Small intestine (tissue), 7 donors: ENCODE data around the gene CORO1C. TPM values are rescaled to one million over a fixed set of nuclear protein-coding genes. Genes with fewer than 3 reads are reported as not detected.

Experiments
- DNase-seq, 2 donors: peaks; one replicate each; pipeline versions ENCODE4 v3.0.0 to v3.0.0-alpha.2; 2013
- FAIRE-seq: peaks from 2 replicates; lab custom pipeline; 2012; peaks lifted over from hg19 to GRCh38; lab: Jason Lieb, UNC
- H3K27ac ChIP-seq, 3 donors: one replicate each; pipeline ENCODE4 v1.5.1; 2013; ENCODE audit warnings: low read length in 2 of 3, mild to moderate bottlenecking in 2 of 3, control low read depth in 1 of 3, inconsistent platforms in 1 of 3, low read depth in 1 of 3, moderate library complexity in 1 of 3
- H3K27me3 ChIP-seq, 3 donors: one replicate each; pipeline ENCODE4 v1.6.1; 2013; ENCODE audit warnings: low read length in 3 of 3, inconsistent platforms in 1 of 3; ENCODE audit not compliant: control insufficient read depth in 3 of 3, insufficient read depth in 3 of 3
- H3K36me3 ChIP-seq, 3 donors: one replicate each; pipeline ENCODE4 v1.6.1; 2013; ENCODE audit warnings: low read length in 3 of 3, inconsistent platforms in 1 of 3, low read depth in 1 of 3, mild to moderate bottlenecking in 1 of 3, moderate library complexity in 1 of 3; ENCODE audit not compliant: control insufficient read depth in 3 of 3, insufficient read depth in 2 of 3
- H3K4me1 ChIP-seq, 3 donors: one replicate each; pipeline ENCODE4 v1.6.1; 2013; ENCODE audit warnings: low read length in 2 of 3, inconsistent platforms in 1 of 3, low read depth in 1 of 3, mild to moderate bottlenecking in 1 of 3, moderate library complexity in 1 of 3; ENCODE audit not compliant: control insufficient read depth in 3 of 3, insufficient read depth in 2 of 3
- H3K4me3 ChIP-seq, 3 donors: one replicate each; pipeline ENCODE4 v1.5.1; 2013; ENCODE audit warnings: low read length in 3 of 3, control low read depth in 1 of 3, inconsistent platforms in 1 of 3, low read depth in 1 of 3, mild to moderate bottlenecking in 1 of 3, moderate library complexity in 1 of 3
- H3K9me3 ChIP-seq, 2 donors: one replicate each; pipeline ENCODE4 v1.6.1; 2013; ENCODE audit warnings: low read depth in 1 of 2, low read length in 1 of 2; ENCODE audit not compliant: control insufficient read depth in 2 of 2, insufficient read depth in 1 of 2
- WGBS, 3 donors: extraction: QIAGEN DNeasy Blood & Tissue Kit; methylation state at CpG; one replicate each; pipeline ENCODE4 v1.1.7; 2013; 5-methylcytosine and 5-hydroxymethylcytosine counted together
- polyA plus RNA-seq, 4 donors: library from polyadenylated mRNA; stranded (reverse) in 3 of 4; unstranded in 1 of 4; fragments of 200-250 nt in 3 of 4; fragments of 120-200 nt in 1 of 4; gene quantifications; one replicate each; pipeline versions ENCODE4 v1.2.1 to v1.2.3, GENCODE V29; 2013
- donor health status: healthy with polysubstance abuse.
- donor health status: control.
- donor health status: control.
- donor health status: Bipolar disorder and iron deficiency.
- donor health status: healthy.

Gene CORO1C
- polyA plus RNA-seq, 4 donors: 22.2 to 59.2 (median 33.0) TPM

- Histone ChIP-seq H3K4me3 (no peak overlapping the region), H3K9me3 (no peaks in the 10 kb centered on the region), H3K27ac (no peak overlapping the region), H3K36me3 (peaks cover 15 to 47% (median 15%) of the 10 kb centered on the region in 3 donors), H3K4me1 (no peaks in the 10 kb centered on the region), H3K27me3 (no peaks in the 10 kb centered on the region)
- FAIRE-seq (no peak), DNase-seq (no peak)
- WGBS, 3 donors: 88 to 89% (median 89%) methylated on average over 2 of the region's 2 CpGs
These were observed 81.2 kb downstream of the CORO1C start for GRCh38 chr12:108650083-108650482.

- Histone ChIP-seq H3K36me3 (peaks cover 15 to 50% (median 15%) of the 10 kb centered on the region in 3 donors), H3K4me3 (no peak overlapping the region), H3K27ac (no peak overlapping the region), H3K27me3 (no peaks in the 10 kb centered on the region), H3K4me1 (no peaks in the 10 kb centered on the region), H3K9me3 (no peaks in the 10 kb centered on the region)
- DNase-seq (no peak), FAIRE-seq (no peak)
- WGBS, 3 donors: 74 to 89% (median 82%) methylated on average over 4 of the region's 4 CpGs
These were observed 81.6 kb downstream of the CORO1C start for GRCh38 chr12:108649669-108650068.

GRCh38 chr12:108649126-108649525 lies 82.2 kb downstream of the CORO1C start:
- Histone ChIP-seq H3K4me3 (no peak overlapping the region), H3K9me3 (no peaks in the 10 kb centered on the region), H3K27me3 (no peaks in the 10 kb centered on the region), H3K36me3 (peaks cover 15 to 53% (median 15%) of the 10 kb centered on the region in 3 donors), H3K27ac (no peak overlapping the region), H3K4me1 (no peaks in the 10 kb centered on the region)
- 88 to 93% (median 90%) methylated on average over 6 of the region's 6 CpGs for WGBS, 3 donors
- FAIRE-seq: no peak
- no peak for DNase-seq

GRCh38 chr12:108648371-108648770 lies 82.9 kb downstream of the CORO1C start:
- peaks cover 15 to 52% (median 15%) of the 10 kb centered on the region in 3 donors for H3K36me3 ChIP-seq
- no peaks in the 10 kb centered on the region for H3K4me1 ChIP-seq
- 89 to 96% (median 91%) methylated on average over 9 of the region's 9 CpGs for WGBS, 3 donors
- no peaks in the 10 kb centered on the region for H3K9me3 ChIP-seq
- H3K4me3 ChIP-seq: no peak overlapping the region
- H3K27me3 ChIP-seq: no peaks in the 10 kb centered on the region
- FAIRE-seq (no peak), DNase-seq (no peak)
- no peak overlapping the region for H3K27ac ChIP-seq

GRCh38 chr12:108647585-108648287 lies 83.6 kb downstream of the CORO1C start:
- Histone ChIP-seq H3K9me3 (no peaks in the 10 kb centered on the region), H3K4me1 (no peaks in the 10 kb centered on the region), H3K4me3 (no peak overlapping the region), H3K27me3 (no peaks in the 10 kb centered on the region), H3K36me3 (peaks cover 15 to 52% (median 15%) of the 10 kb centered on the region in 3 donors), H3K27ac (no peak overlapping the region)
- WGBS, 3 donors: 86 to 92% (median 92%) methylated on average over 11 of the region's 11 CpGs
- DNase-seq: no peak
- no peak for FAIRE-seq

GRCh38 chr12:108646600-108647579 lies 84.4 kb downstream of the CORO1C start:
- Histone ChIP-seq H3K9me3 (no peaks in the 10 kb centered on the region), H3K4me3 (no peak overlapping the region), H3K27ac (no peak overlapping the region), H3K27me3 (no peaks in the 10 kb centered on the region), H3K4me1 (no peaks in the 10 kb centered on the region), H3K36me3 (peaks cover 11 to 47% (median 12%) of the 10 kb centered on the region in 3 donors)
- FAIRE-seq: no peak
- WGBS, 3 donors: 79 to 91% (median 86%) methylated on average over 10 of the region's 10 CpGs
- no peak for DNase-seq

GRCh38 chr12:108645686-108646599 lies 85.4 kb downstream of the CORO1C start:
- peaks cover 11 to 42% (median 12%) of the 10 kb centered on the region in 3 donors for H3K36me3 ChIP-seq
- H3K9me3 ChIP-seq: no peaks in the 10 kb centered on the region
- peak overlapping the region in 1 of 3 donors; percentile 7 for H3K27ac ChIP-seq
- WGBS, 3 donors: 84 to 92% (median 89%) methylated on average over 15 of the region's 15 CpGs
- H3K4me3 ChIP-seq: no peak overlapping the region
- no peak for FAIRE-seq
- H3K27me3 ChIP-seq: no peaks in the 10 kb centered on the region
- no peak for DNase-seq
- H3K4me1 ChIP-seq: no peaks in the 10 kb centered on the region

- no peaks in the 10 kb centered on the region for H3K27me3 ChIP-seq
- no peaks in the 10 kb centered on the region for H3K4me1 ChIP-seq
- no peak for DNase-seq
- H3K4me3 ChIP-seq: no peak overlapping the region
- no peak for FAIRE-seq
- 91 to 97% (median 95%) methylated on average over 7 of the region's 7 CpGs for WGBS, 3 donors
- peak overlapping the region in 1 of 3 donors; percentile 55 for H3K27ac ChIP-seq
- peaks cover 10 to 35% (median 12%) of the 10 kb centered on the region in 3 donors for H3K36me3 ChIP-seq
- no peaks in the 10 kb centered on the region for H3K9me3 ChIP-seq
These were observed 86.6 kb downstream of the CORO1C start for GRCh38 chr12:108644811-108645120.
